Loucy (cell line): ENCODE data around the gene AMBRA1.
A peak's percentile ranks its signal among the peaks of the same experiment; 100 is the strongest.

ENCODE experiments used
- H2AFZ ChIP-seq: fragments of 200-600 bp; sonication (generic); 2 replicates; pipeline ENCODE4 v1.6.0; 2016; ENCODE audit warnings: antibody characterized with exemption, mild to moderate bottlenecking, low read length, moderate library complexity
- H3F3A ChIP-seq: fragments of 200-600 bp; 2 replicates; pipeline ENCODE4 v1.6.0; 2016; ENCODE audit warnings: antibody characterized with exemption, low read depth, mild to moderate bottlenecking
- H3K27me3 ChIP-seq: fragments of 200-600 bp; sonication (generic); 2 replicates; pipeline ENCODE4 v1.6.1; 2014; ENCODE audit warnings: low read length, mild to moderate bottlenecking; ENCODE audit not compliant: insufficient read depth, poor library complexity, severe bottlenecking
- H3K36me3 ChIP-seq: fragments of 200-600 bp; sonication (generic); 2 replicates; pipeline ENCODE4 v1.6.1; 2016; ENCODE audit warnings: low read length; ENCODE audit not compliant: insufficient read depth
- H3K4me1 ChIP-seq: fragments of 200-600 bp; sonication (generic); 2 replicates; pipeline ENCODE4 v1.5.1; 2014; ENCODE audit warnings: low read length, mild to moderate bottlenecking; ENCODE audit not compliant: insufficient read depth, poor library complexity, severe bottlenecking
- H3K4me2 ChIP-seq: fragments of 200-600 bp; sonication (generic); 2 replicates; pipeline ENCODE4 v1.6.0; 2014; ENCODE audit warnings: antibody characterized with exemption, low read length, low read depth, mild to moderate bottlenecking; ENCODE audit not compliant: poor library complexity, severe bottlenecking
- H3K4me3 ChIP-seq: fragments of 200-600 bp; sonication (generic); 2 replicates; pipeline ENCODE4 v1.5.1; 2014; ENCODE audit warnings: low read length, mild to moderate bottlenecking, mixed read lengths; ENCODE audit not compliant: poor library complexity, severe bottlenecking
- H3K79me2 ChIP-seq: fragments of 200-600 bp; sonication (generic); 2 replicates; pipeline ENCODE4 v1.6.1; 2014; ENCODE audit warnings: low read length; ENCODE audit not compliant: insufficient read depth
- H3K9ac ChIP-seq: fragments of 200-600 bp; sonication (generic); 2 replicates; pipeline ENCODE4 v1.6.0; 2014; ENCODE audit warnings: mild to moderate bottlenecking, low read depth, low read length, moderate library complexity; ENCODE audit not compliant: poor library complexity, severe bottlenecking
- H3K9me2 ChIP-seq: fragments of 200-600 bp; sonication (generic); replicated peaks from 2 replicates; pipeline ENCODE4 v1.6.1; 2016; ENCODE audit warnings: low read depth, low read length, mixed read lengths
- H3K9me3 ChIP-seq: fragments of 200-600 bp; sonication (generic); 2 replicates; pipeline ENCODE4 v1.6.1; 2014; ENCODE audit warnings: mild to moderate bottlenecking, antibody characterized with exemption, low read length, low read depth; ENCODE audit not compliant: insufficient read depth
- H4K20me1 ChIP-seq: fragments of 200-600 bp; sonication (generic); 2 replicates; pipeline ENCODE4 v1.6.0; 2014; ENCODE audit warnings: antibody characterized with exemption, low read length, mild to moderate bottlenecking; ENCODE audit not compliant: insufficient read depth, poor library complexity, severe bottlenecking
- CTCF ChIP-seq: fragments of 200-600 bp; sonication (generic); conservative IDR thresholded peaks from 2 replicates; pipeline ENCODE4 v1.5.1; 2014; ENCODE audit warnings: mild to moderate bottlenecking, antibody characterized with exemption, low read length
- EZH2phosphoT487 ChIP-seq: fragments of 200-600 bp; IDR thresholded peaks from 2 replicates; pipeline ENCODE4 v1.6.1; 2018; ENCODE audit warnings: antibody characterized with exemption, mild to moderate bottlenecking, moderate library complexity, borderline replicate concordance

AMBRA1 gene

GRCh38 chr11:46367244-46367915 lies 226.4 kb downstream of the AMBRA1 start:
- no peak overlapping the region for H2AFZ ChIP-seq
- H3K4me1 ChIP-seq = peaks cover 14% of the 10 kb centered on the region
- peaks cover 66% of the 10 kb centered on the region; the same call in 1 of the 2 replicates for H3K36me3 ChIP-seq

GRCh38 chr11:46366661-46367161 lies 227.1 kb downstream of the AMBRA1 start:
- no peak overlapping the region for H3K9ac ChIP-seq
- no peak overlapping the region for H2AFZ ChIP-seq
- no peak for TF ChIP-seq CTCF
- TF ChIP-seq EZH2phosphoT487 = no peak
- H3K4me3 ChIP-seq = no peak overlapping the region
- no peaks in the 10 kb centered on the region for H3K27me3 ChIP-seq
- no peaks in the 10 kb centered on the region for H3F3A ChIP-seq
- H3K9me3 ChIP-seq = no peaks in the 10 kb centered on the region
- peaks cover 63% of the 10 kb centered on the region for H4K20me1 ChIP-seq
- no peak overlapping the region for H3K4me2 ChIP-seq
- peaks cover 21% of the 10 kb centered on the region for H3K4me1 ChIP-seq
- no peaks in the 10 kb centered on the region for H3K9me2 ChIP-seq
- H3K79me2 ChIP-seq = peaks cover 67% of the 10 kb centered on the region
- H3K36me3 ChIP-seq = peaks cover 59% of the 10 kb centered on the region; the same call in 1 of the 2 replicates

More at GRCh38 chr11:46367244-46367915, 226.4 kb downstream of the AMBRA1 start:
- Histone ChIP-seq H3K4me3 (no peak overlapping the region), H3K27me3 (no peaks in the 10 kb centered on the region), H4K20me1 (peaks cover 56% of the 10 kb centered on the region), H3K9me2 (no peaks in the 10 kb centered on the region), H3K79me2 (peaks cover 60% of the 10 kb centered on the region), H3K9me3 (no peaks in the 10 kb centered on the region), H3F3A (no peaks in the 10 kb centered on the region), H3K9ac (no peak overlapping the region), H3K4me2 (no peak overlapping the region)
- no peak for TF ChIP-seq EZH2phosphoT487
- peak; percentile 68 for TF ChIP-seq CTCF

- peaks cover 24% of the 10 kb centered on the region for H3K4me1 ChIP-seq
- peaks cover 55% of the 10 kb centered on the region; the same call in 1 of the 2 replicates for H3K36me3 ChIP-seq
- H3K79me2 ChIP-seq = peaks cover 71% of the 10 kb centered on the region
- H3K4me2 ChIP-seq = no peak overlapping the region
- no peak overlapping the region for H3K9ac ChIP-seq
- TF ChIP-seq EZH2phosphoT487 = no peak
- TF ChIP-seq CTCF = no peak
- peaks cover 66% of the 10 kb centered on the region for H4K20me1 ChIP-seq
- no peak overlapping the region for H2AFZ ChIP-seq
- no peaks in the 10 kb centered on the region for H3F3A ChIP-seq
- H3K9me3 ChIP-seq = no peaks in the 10 kb centered on the region
- H3K27me3 ChIP-seq = no peaks in the 10 kb centered on the region
- no peaks in the 10 kb centered on the region for H3K9me2 ChIP-seq
- no peak overlapping the region for H3K4me3 ChIP-seq
These were observed 227.6 kb downstream of the AMBRA1 start for GRCh38 chr11:46366260-46366659.
